Hepatocyte (in vitro differentiated cells): ENCODE data around the gene LRRC71. TPM values are rescaled to one million over a fixed set of nuclear protein-coding genes. Genes with fewer than 3 reads are reported as not detected.

Experiments
- microRNA counts: library from miRNA; unstranded; fragments of <30 nt; microRNA quantifications from one replicate; lab custom pipeline; 2017
- microRNA-seq: library from miRNA; unstranded; fragments of <30 nt; microRNA quantifications from one replicate; pipeline ENCODE4, GENCODE V29; 2017
- polyA plus RNA-seq: library from polyadenylated mRNA; unstranded; fragments of >200 nt; fragmentation: Nextera tagmentation; extraction: Ambion mirVana; gene quantifications from 2 replicates; pipeline ENCODE4 v1.2.1, GENCODE V29; 2016
- small RNA-seq: library from RNA; depleted of rRNA; stranded (forward); fragments of <200 nt; gene quantifications from one replicate; pipeline ENCODE3, GENCODE V24; 2014
- total RNA-seq: library from RNA; depleted of rRNA; stranded (reverse); fragments of >200 nt; gene quantifications from 2 replicates; pipeline ENCODE4 v1.2.3, GENCODE V29; 2014

The LRRC71 gene
- total and polyA plus RNA-seq, 2 experiments from 2014 or later: not detected

MicroRNAs within 50 kb of the gene (microRNA counts, 767-probe panel; counts per million panel counts)
- not detected for microRNA hsa-miR-765 (lab: Ali Mortazavi, UCI)

Small RNAs within 50 kb of the gene (microRNA-seq; reads per million reads assigned to microRNA genes)
- gene MIR765: 3.6 reads per million

Small RNAs within 50 kb of the gene (small RNA-seq; reads per million reads assigned to genes)
- not detected for gene MIR765

Other genes starting within 250 kb of the LRRC71 start
- gene NES, start 243.2 kb upstream of the LRRC71 start, total RNA-seq: 7.9 and 13.8 TPM in 2 replicates
- 3.6 and 4.8 TPM in 2 replicates for gene NES, start 243.2 kb upstream of the LRRC71 start, polyA plus RNA-seq
- gene CRABP2, start 215.0 kb upstream of the LRRC71 start, total RNA-seq: 54.5 and 93.5 TPM in 2 replicates
- 171 and 195 TPM in 2 replicates for gene CRABP2, start 215.0 kb upstream of the LRRC71 start, polyA plus RNA-seq
- gene METTL25B, start 192.2 kb upstream of the LRRC71 start, total RNA-seq: 20.6 and 21.8 TPM in 2 replicates
- 22.6 and 24.7 TPM in 2 replicates for gene METTL25B, start 192.2 kb upstream of the LRRC71 start, polyA plus RNA-seq
- 22.4 and 27.5 TPM in 2 replicates for gene ISG20L2, start 191.9 kb upstream of the LRRC71 start, total RNA-seq
- 13.5 and 16.4 TPM in 2 replicates for gene ISG20L2, start 191.9 kb upstream of the LRRC71 start, polyA plus RNA-seq
- gene MRPL24, start 179.5 kb upstream of the LRRC71 start, total RNA-seq: 40.4 and 44.9 TPM in 2 replicates
- gene MRPL24, start 179.5 kb upstream of the LRRC71 start, polyA plus RNA-seq: 61.9 and 64.1 TPM in 2 replicates
- 160 and 192 TPM in 2 replicates for gene HDGF, start 169.0 kb upstream of the LRRC71 start, total RNA-seq
- gene HDGF, start 169.0 kb upstream of the LRRC71 start, polyA plus RNA-seq: 153 and 166 TPM in 2 replicates
- gene PRCC, start 153.1 kb upstream of the LRRC71 start, total RNA-seq: 35.9 and 45.0 TPM in 2 replicates
- gene PRCC, start 153.1 kb upstream of the LRRC71 start, polyA plus RNA-seq: 85.2 and 108 TPM in 2 replicates
- gene SH2D2A, start 103.8 kb upstream of the LRRC71 start, total RNA-seq: 0.60 and 2.6 TPM in 2 replicates
- gene SH2D2A, start 103.8 kb upstream of the LRRC71 start, polyA plus RNA-seq: 0.18 TPM in 1 of 2 replicates, not detected in the other
- not detected in 2 replicates for gene INSRR, start 61.5 kb upstream of the LRRC71 start, total RNA-seq
- gene INSRR, start 61.5 kb upstream of the LRRC71 start, polyA plus RNA-seq: not detected in 2 replicates
- gene NTRK1, start 59.8 kb upstream of the LRRC71 start, total RNA-seq: 0.13 TPM in 1 of 2 replicates, not detected in the other
- not detected in 2 replicates for gene NTRK1, start 59.8 kb upstream of the LRRC71 start, polyA plus RNA-seq
- 5.3 and 6.1 TPM in 2 replicates for gene PEAR1, start 26.9 kb upstream of the LRRC71 start, total RNA-seq
- gene PEAR1, start 26.9 kb upstream of the LRRC71 start, polyA plus RNA-seq: 6.3 and 7.3 TPM in 2 replicates
- 26.9 and 28.3 TPM in 2 replicates for gene ARHGEF11, start 125.1 kb downstream of the LRRC71 start, total RNA-seq
- gene ARHGEF11, start 125.1 kb downstream of the LRRC71 start, polyA plus RNA-seq: 25.0 and 31.1 TPM in 2 replicates
- gene ETV3L, start 179.2 kb downstream of the LRRC71 start, total RNA-seq: not detected in 2 replicates
- gene ETV3L, start 179.2 kb downstream of the LRRC71 start, polyA plus RNA-seq: not detected in 2 replicates
- 17.6 and 18.3 TPM in 2 replicates for gene ETV3, start 217.8 kb downstream of the LRRC71 start, total RNA-seq
- 8.0 and 8.4 TPM in 2 replicates for gene ETV3, start 217.8 kb downstream of the LRRC71 start, polyA plus RNA-seq